OCI-M2 (cell line): ENCODE measurements around the gene KIN.
"Not testable (repeated sequence)": the region's sequence is repeated elsewhere in the genome, so short reads cannot be mapped to it uniquely, and the experiment has no call there.

ENCODE experiments used
- DNase-seq: peaks from one replicate; lab custom pipeline; 2025; ENCODE audit not compliant: unreplicated experiment; lab: John Stamatoyannopoulos, UW

The KIN gene

GRCh38 chr10:7794251-7795026 lies 6.6 kb upstream of the KIN start:
- DNase-seq = no peak

- DNase-seq = no peak
Observed at GRCh38 chr10:7792541-7792940, 4.7 kb upstream of the KIN start.

GRCh38 chr10:7789390-7789789 lies 1.6 kb upstream of the KIN start:
- no peak for DNase-seq

GRCh38 chr10:7788639-7789286 lies 970 bp upstream of the KIN start:
- no peak for DNase-seq

GRCh38 chr10:7787150-7787856 lies 490 bp downstream of the KIN start:
- no peak for DNase-seq

- no peak for DNase-seq
Observed at GRCh38 chr10:7786430-7786829, 1.4 kb downstream of the KIN start.

- not testable (repeated sequence) for DNase-seq
Observed at GRCh38 chr10:7782194-7782593, 5.6 kb downstream of the KIN start.

- DNase-seq = no peak
Observed at GRCh38 chr10:7776777-7777176, 11.0 kb downstream of the KIN start.

GRCh38 chr10:7773845-7774801 lies 13.7 kb downstream of the KIN start:
- no peak for DNase-seq

- DNase-seq = no peak
Observed at GRCh38 chr10:7768417-7768816, 19.4 kb downstream of the KIN start.

GRCh38 chr10:7767209-7767608 lies 20.6 kb downstream of the KIN start:
- DNase-seq = no peak

GRCh38 chr10:7766241-7766640 lies 21.6 kb downstream of the KIN start:
- DNase-seq = no peak

- DNase-seq = no peak
Observed at GRCh38 chr10:7763929-7764328, 23.9 kb downstream of the KIN start.

GRCh38 chr10:7756360-7756992 lies 31.3 kb downstream of the KIN start:
- DNase-seq = no peak

- DNase-seq = no peak
Observed at GRCh38 chr10:7755103-7755502, 32.7 kb downstream of the KIN start.

GRCh38 chr10:7752251-7752650 lies 35.5 kb downstream of the KIN start:
- no peak for DNase-seq

- DNase-seq = no peak
Observed at GRCh38 chr10:7750222-7750621, 37.6 kb downstream of the KIN start.

- DNase-seq = not testable (repeated sequence)
Observed at GRCh38 chr10:7748637-7749036, 39.2 kb downstream of the KIN start.

- no peak for DNase-seq
Observed at GRCh38 chr10:7744307-7744706, 43.5 kb downstream of the KIN start.
